WTC11 (cell line): ENCODE data around the gene PUM1.

Source experiments
- NFE2L1 ChIP-seq: sonication (generic); formaldehyde crosslinking; IDR thresholded peaks from 2 replicates; pipeline ENCODE4 v1.8.1; 2023; ENCODE audit warnings: missing genetic modification reagents
- TF ChIP-seq, protein P1 (sequence below): sonication (generic); formaldehyde crosslinking; IDR thresholded peaks from 2 replicates; pipeline ENCODE4 v1.8.1; 2023; ENCODE audit warnings: mild to moderate bottlenecking, moderate library complexity, missing genetic modification reagents

DNA sequence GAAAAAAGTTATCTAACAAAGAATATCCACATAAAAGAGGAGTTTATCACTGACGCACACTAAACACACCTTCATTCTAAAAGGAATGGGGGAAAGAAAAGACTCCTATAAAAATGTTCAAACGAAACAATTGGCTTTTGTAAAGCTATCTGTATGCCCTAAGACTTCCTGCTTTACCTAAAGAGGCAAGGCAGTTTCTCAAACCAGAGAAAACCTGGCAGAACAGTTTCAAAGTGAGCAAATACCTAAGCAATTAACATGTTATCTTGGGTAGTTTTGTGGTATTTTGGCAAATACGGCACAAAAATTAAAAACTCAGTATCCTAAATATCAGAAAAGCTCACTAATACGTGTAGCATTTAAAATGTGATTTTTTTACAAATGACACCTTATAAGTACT, 1.9 kb downstream of the PUM1 start:
- TF ChIP-seq, protein P1, sequence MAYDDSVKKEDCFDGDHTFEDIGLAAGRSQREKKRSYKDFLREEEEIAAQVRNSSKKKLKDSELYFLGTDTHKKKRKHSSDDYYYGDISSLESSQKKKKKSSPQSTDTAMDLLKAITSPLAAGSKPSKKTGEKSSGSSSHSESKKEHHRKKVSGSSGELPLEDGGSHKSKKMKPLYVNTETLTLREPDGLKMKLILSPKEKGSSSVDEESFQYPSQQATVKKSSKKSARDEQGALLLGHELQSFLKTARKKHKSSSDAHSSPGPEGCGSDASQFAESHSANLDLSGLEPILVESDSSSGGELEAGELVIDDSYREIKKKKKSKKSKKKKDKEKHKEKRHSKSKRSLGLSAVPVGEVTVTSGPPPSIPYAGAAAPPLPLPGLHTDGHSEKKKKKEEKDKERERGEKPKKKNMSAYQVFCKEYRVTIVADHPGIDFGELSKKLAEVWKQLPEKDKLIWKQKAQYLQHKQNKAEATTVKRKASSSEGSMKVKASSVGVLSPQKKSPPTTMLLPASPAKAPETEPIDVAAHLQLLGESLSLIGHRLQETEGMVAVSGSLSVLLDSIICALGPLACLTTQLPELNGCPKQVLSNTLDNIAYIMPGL (CRISPR knock-in tag) = no peak
- no peak for TF ChIP-seq NFE2L1
